Activated CD8-positive, alpha-beta memory T cell treated with anti-CD3 and anti-CD28 coated beads, Interleukin-2, amount 50 U/mL, for 48 hours (primary cell): ENCODE measurements around the gene SUPV3L1.
"Not testable (repeated sequence)": the region's sequence is repeated elsewhere in the genome, so short reads cannot be mapped to it uniquely, and the experiment has no call there.

ENCODE experiments used
- DNase-seq: peaks from one replicate; pipeline ENCODE4 v3.0.0-alpha.2; 2020

The SUPV3L1 gene

DNA sequence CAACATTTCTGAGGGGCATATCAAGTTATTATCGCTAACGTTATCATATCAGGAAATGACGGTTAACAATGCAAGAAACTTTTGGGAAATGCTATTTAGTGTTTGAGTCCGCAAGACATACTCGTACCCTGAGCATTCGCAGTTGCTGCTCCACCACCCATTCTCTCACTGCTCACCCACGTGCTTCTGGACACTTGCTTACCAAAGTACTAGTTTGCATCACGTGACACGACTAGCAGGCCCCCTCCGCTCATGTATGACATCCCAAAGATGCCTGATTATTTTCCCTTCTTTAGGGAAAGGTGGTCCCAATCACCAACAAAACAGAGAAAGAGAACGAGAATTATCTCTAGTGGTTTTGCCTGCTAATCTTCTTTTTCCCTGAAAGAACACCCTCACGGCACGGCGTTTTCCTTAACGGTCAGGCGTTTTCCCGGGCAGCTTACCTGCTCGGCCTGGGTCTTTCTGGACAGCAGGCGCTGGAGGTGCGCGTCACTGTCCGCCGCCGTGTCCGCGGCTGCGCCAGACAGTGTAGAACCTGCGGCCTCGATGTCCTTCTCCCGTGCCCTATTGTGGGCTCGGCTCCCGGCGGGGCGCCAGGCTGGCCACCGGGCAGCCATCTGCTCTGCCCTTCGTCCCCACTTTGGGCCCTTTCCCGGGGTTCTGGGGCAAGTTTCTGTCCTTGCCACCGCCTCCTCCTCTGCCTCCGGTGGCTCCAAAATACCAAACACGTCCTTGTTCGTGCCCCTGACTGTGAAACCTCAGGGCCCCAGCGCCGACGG is at the start of gene SUPV3L1:
TSS of gene SUPV3L1 (plus strand) at position 492 of the 782 bp plus-strand sequence. CDS start at position 550, 58 bp downstream.
- DNase-seq, result peak; percentile 96

DNA sequence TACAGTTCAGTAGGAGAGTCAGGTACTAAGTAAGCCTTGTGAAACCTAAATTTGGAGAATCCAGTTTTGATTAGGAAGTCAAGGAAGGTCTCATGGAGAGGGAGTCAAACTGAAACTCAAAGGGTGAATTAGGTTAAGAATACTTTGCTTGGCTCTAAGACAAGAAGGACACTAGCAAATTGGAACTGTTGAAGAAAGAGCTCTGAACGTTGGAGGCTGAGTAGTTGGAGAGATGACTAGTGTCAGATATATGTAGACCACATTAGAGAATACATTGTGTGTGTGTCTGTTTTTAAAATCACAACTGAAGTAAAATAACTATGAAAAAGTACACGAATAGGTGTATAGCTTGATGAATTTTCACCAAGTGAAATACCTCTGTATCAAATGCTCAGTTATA is 49.8 kb upstream of the SUPV3L1 start:
- DNase-seq, result no peak

DNA sequence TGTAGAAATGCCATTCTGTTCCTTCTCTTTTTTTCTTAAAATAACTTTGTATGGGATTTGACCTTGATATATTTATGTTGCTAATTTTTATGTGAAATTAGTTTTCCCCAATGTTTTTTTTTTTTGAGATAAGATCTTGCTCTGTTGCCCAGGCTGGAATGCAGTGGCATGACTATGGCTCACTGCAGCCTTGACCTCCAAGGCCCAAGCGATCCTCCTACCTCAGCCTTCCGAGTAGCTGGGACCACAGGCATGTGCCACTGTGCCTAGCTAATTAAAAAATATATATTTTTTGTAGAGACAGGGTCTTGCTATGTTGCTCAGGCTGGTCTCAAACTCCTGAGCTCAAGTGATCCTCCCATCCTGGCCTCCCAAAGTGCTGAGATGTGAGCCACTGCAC is 40.1 kb upstream of the SUPV3L1 start:
- DNase-seq, result no peak

DNA sequence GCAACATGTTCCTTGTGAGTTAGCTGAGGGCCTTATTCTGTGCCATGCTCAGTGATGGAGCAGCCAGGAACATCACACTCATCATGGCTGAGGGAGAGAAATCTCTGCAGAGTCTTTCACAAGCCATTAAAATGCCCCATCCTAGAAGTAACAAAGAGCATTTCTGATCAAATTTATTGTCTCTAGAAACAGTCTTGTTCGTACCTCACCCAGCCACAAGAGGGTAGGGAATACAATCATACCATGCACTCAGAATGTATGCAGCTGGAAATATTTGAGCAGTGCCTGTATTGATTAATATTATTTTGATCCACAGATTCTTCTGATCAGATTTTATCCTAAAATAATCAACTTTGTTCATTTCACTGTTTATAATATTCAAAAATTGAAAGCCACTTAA is 38.7 kb upstream of the SUPV3L1 start:
- no peak for DNase-seq

DNA sequence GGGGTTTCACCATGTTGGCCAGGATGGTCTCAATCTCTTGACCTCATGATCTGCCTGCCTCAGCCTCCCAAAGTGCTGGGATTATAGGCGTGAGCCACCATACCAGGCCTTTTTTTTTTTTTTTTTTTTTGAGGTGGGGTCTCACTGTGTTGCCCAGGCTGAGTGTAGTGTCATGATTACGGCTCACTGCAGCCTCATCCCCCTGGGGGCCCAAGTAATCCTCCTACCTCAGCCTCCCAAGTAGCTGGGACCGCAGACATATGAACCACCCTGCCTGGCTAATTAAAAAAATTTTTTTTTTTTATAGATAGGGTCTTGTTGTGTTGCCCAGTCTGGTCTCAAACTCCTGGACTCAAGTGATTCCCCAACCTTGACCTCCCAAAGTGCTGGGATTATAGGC is 38.0 kb upstream of the SUPV3L1 start:
- not testable (repeated sequence) for DNase-seq

DNA sequence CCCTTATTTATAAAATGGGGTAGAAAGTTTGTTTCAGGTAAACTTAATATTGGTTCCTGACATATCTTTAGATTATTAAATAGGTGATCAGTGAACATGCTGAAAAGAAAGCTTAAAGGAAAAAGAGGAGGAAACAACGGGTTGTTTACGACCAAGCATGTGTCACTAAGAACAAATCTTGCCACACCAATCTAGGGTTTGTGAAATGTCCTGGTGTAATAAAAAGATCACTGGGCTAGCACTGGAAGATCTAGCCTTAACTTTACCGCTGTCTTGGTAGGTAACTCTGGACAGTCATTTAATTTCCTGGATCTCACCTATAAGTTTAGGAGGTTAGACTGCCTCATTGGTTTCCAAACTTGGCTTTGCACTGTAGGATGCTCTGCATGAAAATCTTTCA is 37.1 kb upstream of the SUPV3L1 start:
- DNase-seq, result no peak

DNA sequence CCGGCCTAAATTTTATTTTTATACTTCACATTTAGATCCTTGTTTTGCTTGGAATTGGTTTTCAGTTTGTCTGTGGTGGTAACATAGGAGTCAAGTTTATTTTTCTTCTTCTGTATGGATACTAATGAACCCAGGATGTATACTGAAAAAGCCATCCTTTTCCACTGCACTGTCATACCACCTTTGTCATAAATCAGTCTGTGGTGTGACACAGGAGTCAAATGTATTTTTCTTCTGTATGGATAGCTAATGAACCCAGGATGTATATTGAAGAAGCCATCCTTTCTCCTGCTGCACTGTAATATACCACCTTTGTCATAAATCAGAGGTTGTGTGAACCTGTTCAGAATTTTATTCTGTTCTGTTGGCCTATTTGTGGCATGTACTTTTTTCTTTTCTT is 34.7 kb upstream of the SUPV3L1 start:
- DNase-seq, result no peak

DNA sequence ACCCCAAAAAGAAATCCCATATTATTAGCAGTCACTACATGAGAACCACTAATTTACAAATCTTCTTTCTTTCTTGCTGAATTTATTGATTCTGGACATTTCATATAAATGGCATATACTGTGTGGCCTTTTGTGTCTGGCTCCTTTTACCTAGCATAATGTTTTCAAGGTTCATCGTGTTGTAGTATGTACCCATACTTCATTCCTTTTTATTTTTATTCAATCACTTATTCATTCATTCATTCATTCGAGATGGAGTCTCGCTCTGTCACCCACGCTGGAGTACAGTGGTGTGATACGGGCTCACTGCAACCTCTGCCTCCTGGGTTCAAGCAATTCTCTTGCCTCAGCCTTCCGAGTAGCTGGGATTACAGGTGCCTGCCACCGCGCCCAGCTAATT is 34.2 kb upstream of the SUPV3L1 start:
- DNase-seq, result no peak

DNA sequence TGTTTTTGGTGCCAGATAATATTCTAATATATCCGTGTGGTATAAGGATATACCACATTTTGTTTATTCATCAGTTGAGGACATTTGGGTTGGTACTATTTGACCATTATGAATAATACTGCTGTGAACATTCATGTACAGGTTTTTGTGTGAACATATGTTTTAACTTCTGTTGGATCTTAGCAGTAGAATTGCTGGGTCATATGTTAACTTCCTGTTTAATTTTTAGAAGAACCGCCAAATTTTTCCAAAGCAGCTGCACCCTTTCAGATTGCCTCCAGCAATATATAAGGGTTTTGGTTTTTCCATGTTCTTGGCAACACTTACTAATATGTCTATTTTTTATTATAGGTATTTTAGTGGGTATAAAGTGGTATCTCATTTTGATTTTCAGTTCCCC is 33.3 kb upstream of the SUPV3L1 start:
- DNase-seq, result no peak

DNA sequence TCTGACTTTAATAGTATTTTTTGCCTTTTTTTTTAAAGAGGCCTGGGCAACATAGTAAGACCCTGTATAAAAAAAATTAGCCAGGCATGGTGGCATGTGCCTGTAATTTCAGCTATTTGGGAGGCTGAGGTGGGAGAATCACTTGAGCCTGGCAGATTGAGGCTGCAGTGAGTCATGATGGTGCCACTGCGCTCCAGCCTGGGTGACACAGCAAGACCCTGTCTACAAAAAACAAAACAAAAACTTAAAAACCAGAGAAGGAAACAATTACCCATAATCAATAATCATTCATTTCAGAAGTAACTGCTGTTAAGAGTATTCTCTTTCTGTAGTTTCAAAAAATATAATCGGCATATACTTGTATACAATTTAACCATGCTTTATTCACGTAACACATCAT is 28.1 kb upstream of the SUPV3L1 start:
- no peak for DNase-seq

DNA sequence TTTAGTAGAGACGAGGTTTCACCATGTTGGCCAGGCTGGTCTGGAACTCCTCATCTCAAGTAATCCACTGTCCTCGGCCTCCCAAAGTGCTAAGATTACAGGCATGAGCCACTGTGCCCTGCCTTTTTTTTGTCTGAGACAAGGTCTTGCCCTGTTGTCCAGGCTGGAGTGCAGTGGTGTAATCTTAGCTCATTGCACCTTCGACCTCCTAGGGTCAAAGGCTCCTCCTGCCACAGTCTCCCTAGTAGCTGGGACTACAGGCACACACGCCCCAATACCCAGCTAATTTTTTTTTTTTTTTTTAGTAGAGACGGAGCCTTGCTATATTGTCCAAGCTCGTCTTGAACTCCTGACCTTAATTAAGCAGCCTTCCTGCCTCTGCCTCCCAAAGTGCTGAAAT is 26.8 kb upstream of the SUPV3L1 start:
- DNase-seq, result no peak

DNA sequence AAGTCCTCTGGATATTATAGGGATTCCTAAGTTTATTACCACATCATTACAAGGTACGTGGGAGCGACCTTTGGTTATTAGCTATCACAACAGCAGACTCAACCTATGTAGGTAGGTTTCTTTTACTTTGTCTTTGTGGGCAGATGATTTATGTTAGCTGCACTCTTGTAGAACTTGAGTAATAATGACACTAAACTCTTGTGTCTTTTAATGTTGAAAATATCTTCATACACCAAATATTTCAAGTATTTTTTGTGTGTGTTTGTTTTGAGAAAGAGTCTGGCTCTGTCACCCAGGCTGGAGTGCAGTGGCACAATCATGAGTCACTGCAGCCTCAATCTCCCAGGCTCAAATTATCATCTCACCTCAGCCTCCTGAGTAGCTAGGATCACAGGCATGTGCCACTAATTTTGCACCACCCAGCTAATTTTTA is 19.2 kb upstream of the SUPV3L1 start:
- no peak for DNase-seq

DNA sequence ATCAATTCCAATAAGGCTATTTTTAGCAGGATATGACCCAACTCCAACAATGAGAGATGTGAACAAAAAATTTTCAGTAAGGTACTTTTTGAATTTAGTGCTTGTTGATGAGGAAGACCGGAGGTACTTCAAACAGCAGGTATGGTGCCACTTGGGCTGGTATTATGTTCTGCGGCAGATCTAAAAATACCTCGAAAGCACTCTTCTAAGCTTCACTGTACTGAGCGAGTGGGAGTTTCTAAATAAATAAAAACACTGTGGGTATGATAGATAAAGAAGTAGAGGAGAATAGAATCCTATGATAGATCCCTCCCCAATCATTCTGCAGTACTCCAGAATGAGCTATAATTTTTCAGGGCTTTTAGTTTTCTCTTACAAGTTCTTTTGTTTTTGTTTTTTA is 11.5 kb upstream of the SUPV3L1 start:
- no peak for DNase-seq

DNA sequence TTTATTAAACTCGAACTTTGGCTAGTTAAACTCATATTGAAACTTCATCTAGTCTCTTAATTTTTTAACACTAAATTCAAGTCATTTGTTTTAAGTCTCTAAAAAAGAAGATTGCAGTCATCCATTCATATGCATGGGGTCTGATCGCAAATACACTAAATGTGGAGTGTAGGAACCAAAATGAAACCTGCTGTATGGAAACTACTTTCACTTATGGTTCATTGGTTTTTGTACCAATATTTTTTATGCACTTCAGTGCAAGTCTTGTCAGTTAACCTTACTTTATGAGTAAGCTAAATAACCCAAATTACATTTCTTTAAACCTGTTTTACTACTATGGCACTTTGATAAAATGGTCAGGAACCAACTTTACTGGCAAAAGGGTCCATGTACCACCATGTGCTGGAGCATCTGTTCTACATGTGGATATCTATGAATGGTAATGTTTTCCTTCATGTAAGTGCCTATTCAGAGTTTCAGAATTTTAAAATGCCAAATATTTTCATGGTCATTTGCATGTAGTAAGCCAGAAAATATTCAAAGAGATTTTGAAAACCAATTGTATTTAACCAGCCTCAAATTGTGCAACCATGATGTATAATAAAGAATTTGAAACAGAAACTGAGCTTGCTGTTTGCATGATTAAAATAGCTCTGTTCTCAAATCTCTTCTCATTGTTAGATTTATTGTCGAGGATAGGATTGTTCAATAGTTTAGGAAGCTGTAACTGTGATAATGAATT is 7.6 kb upstream of the SUPV3L1 start:
- no peak for DNase-seq

DNA sequence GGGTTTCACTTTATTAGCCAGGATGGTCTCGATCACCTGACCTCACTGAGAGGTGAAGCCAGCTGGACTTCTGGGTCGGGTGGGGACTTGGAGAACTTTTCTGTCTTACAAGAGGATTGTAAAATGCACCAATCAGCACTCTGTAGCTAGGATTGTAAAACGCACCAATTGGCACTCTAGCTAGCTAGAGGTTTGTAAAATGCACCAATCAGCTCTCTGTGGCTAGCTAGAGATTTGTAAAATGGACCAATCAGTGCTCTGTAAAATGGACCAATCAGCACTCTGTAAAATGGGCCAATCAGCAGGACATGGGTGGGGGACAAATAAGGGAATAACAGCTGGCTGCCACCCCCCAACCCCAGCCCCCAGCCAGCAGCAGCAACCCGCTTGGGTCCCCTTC is 4.7 kb upstream of the SUPV3L1 start:
- DNase-seq, result not testable (repeated sequence)

DNA sequence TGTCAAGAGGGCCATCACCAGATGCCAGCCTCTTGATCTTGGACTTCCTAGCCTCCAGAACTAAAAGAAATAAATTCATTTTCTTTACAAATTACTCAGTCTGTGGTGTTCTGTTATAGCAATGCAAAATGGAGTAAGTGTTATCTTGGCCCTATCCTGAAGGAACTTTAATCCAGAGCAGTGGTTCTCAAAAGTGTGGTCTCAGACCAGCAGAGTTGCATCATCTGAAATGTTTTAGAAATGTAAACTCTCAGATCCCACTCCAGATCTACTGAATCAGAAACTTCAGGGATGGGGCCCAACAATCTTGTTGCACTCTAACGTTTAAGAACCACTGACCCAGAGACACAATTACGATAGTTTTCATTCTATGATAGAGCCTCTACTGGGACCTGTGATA is 3.2 kb upstream of the SUPV3L1 start:
- no peak for DNase-seq

DNA sequence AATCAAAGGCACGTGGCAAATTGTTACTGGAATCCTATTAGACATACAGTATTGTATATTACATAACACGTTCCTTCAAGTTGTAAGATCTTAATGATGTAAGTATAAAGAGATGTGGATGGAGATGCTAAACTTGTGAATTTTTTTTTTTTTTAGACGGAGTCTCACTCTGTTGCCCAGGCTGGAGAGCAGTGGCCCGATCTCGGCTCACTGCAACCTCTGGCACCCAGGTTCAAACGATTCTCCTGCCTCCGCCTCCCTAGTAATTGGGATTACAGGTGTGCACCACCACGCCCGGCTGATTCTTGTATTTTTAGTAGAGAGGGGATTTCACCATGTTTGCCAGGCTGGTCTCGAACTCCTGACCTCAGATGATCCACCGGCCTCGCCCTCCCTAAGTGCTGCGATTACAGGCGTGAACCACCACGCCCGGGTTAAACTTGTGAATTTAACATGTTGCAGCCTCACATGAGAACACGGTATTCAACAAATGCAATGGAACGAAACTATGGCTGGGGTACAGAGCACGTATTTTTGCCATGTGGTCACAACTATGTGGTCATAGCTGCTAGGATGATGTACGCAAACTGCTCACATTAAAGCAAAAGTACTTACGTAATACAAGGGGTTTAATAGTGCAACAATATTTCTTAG is 818 bp upstream of the SUPV3L1 start:
- peak; percentile 69 for DNase-seq

DNA sequence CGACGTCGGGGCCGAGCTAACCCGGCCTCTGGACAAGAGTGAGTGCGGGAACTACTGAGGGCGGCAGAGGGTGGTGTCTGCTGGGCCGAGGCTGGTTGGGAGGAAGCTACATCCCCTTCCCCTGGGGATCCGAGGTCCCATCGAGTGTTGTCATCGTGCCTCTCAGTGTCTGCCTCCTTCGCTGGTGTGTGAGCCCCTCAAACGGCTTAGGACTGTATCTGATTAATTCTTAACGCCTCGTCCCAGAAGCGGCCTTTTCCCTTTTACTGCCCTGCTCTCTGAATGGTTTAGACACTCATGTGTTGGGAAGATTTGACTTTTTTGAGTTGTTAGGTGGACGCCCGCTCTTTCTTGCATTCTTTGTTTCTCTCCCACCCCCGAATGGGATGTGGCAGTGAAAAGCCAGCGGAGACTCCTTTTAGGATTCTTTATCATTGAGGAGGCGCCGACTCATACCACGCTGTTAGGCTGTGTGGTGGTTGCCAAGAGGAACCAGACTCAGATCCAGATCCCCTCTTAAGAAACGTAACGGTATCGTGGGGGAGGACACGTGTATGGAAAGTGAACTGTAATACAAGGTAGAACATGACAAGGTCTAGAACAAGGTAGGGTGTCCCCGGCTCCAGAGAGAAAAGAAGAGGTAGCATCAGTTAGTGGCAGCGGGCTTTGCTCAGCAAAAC is 631 bp downstream of the SUPV3L1 start:
- no peak for DNase-seq

DNA sequence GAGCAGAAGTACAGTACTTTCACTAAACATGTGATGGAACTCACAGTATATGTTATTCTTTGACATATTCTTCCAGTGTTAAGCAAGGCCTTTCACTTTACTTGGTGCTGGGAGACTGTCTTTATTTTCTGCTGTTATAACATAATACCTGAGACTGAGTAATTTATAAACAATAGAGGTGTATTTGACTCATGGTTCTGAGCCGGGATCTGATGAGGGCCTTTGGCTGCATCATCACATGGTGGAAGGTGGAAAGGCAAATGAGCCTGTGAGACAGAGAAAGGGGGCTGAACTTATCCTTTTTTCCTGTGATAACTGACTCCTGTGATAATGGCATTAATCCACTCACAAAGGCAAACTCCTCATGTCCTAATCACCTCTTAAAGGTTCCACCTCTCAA is 1.4 kb downstream of the SUPV3L1 start:
- DNase-seq, result no peak

DNA sequence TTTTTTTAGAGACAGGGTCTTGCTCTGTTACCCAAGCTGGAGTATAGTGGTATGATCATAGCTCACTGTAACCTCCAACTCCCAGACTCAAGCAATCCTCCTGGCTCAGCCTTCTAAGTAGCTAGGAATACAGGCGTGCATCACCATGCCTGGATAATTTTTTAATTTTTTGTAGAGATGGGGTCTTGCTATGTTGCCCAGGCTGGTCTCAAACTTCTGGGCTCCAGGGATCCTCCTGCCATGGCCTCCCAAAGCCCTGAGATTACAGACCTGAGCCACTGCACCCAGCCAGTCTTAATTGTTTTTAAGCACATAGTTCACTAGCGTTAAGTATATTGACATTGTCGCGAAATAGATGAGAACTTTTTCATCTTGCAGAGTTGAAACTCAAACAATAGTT is 2.0 kb downstream of the SUPV3L1 start:
- no peak for DNase-seq

DNA sequence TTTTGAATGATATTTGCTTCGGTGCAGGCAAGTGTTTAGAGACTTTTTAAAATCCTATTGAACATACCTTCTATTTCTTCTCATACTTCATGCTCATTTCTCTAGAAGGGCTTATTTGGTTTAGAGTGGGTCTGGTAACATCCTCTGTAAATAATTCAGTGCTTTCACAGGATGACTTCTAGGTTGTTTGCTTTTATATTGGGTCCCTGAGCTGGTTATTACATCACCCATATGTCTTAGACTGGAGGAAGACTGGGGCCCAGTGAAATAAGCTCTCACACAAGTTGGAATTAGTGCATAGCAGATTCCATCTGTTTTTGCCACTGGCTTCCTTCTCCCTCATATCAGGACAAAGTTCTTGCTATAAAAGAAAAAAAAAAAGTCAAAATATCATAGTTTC is 6.5 kb downstream of the SUPV3L1 start:
- DNase-seq, result no peak

DNA sequence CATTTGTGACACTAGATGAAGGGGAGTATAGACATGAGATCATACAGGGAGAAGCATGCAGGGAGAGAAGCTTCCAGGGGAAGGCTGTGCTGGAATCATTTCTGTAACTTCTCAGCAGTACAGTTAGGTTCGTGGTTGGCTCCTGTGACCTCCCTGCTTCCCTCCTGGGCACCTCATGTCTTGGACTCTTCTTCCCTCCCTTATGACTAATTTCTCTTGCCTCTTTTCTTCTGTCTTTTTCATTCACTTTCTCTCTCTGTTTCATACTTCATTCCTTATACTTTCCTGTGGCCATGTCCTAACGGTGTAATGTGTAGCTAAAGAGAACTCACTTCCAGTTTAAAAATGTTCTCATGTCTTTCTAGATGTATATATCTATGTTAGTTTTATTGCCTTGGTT is 21.0 kb downstream of the SUPV3L1 start:
- no peak for DNase-seq

DNA sequence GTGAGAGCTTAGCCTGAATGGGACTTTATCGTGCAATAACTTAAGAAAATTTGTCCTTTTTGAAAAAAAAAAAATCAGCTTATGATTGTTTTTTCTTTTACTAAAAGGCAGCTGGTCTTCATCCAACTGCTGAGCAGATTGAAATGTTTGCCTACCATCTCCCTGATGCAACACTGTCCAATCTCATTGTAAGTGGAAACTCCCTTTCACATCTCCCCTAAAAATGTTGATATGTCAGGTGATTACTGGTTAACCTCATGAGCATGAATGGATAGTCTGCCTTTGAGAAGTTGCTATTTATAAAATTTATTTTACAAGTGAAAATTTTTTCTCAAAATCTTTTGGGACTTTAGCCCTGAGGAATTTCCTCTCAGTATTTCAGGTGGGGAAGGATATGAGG is 22.3 kb downstream of the SUPV3L1 start:
- no peak for DNase-seq
